ENCODE results near the gene P2RY13. TPM values are rescaled to one million over a fixed set of nuclear protein-coding genes. Genes with fewer than 3 reads are reported as not detected.

Gene P2RY13
- total RNA-seq, 2 donors from 2014 or later: not detected

- Mint-ChIP-seq H3K4me1 (peaks cover 35% of the 10 kb centered on the region), H3K9me3 (no peaks in the 10 kb centered on the region), H3K27me3 (ENCODE audit: insufficient read depth) (no peaks in the 10 kb centered on the region), H3K27ac (no peak overlapping the region), H3K4me3 (no peak overlapping the region), H3K36me3 (ENCODE audit: low read depth) (no peaks in the 10 kb centered on the region)
- no peaks in the 10 kb centered on the region for H3K9me3 ChIP-seq (ENCODE audit: control insufficient read depth, low read length)
- H3K27ac ChIP-seq (ENCODE audit: low read depth, low read length): no peak overlapping the region
- peaks cover 9% of the 10 kb centered on the region for H3K4me1 ChIP-seq (ENCODE audit: control insufficient read depth, insufficient read depth, low read length)
- no peak for DNase-seq
- TF ChIP-seq CTCF (conservative IDR thresholded peaks at IDR 0.05): no peak
- H3K27me3 ChIP-seq (ENCODE audit: control insufficient read depth, insufficient read depth, low read length, poor library complexity, severe bottlenecking): no peaks in the 10 kb centered on the region
- H3K9ac ChIP-seq (ENCODE audit: extremely low read depth, low read length, poor library complexity, severe bottlenecking): no peak overlapping the region
- no peak overlapping the region for H3K4me3 ChIP-seq (ENCODE audit: low read length)
- H3K36me3 ChIP-seq (ENCODE audit: control insufficient read depth, insufficient read depth, low read length): no peaks in the 10 kb centered on the region
- 92 to 96% methylated on average over 5 to 7 of the region's 7 CpGs for WGBS, 2 experiments (ENCODE audit: insufficient coverage in 1 of 2, insufficient read length in 1 of 2)
Observed at GRCh38 chr3:151318991-151319390, 10.4 kb downstream of the P2RY13 start.

DNA sequence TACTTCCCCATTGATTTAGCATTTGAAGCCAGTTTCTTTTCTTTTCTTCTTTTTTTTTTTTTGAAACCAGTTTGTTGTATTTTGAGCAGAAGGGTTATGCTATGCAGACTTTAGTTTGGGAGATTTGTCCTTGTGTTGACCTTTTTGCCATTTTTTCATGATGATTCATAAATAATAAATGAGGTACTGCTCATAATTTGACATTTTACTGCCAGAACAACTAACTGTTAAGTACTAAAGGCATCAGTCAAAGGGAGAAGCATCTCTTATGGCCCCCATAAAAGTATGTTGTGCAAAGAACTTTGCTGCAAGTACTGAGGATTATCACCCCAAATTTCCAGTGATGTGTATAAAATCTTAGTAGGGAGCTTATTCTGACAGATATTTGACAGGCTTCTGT lies 11.0 kb downstream of the P2RY13 start:
- H3K9me3 Mint-ChIP-seq: no peaks in the 10 kb centered on the region
- H3K9me3 ChIP-seq (ENCODE audit: control insufficient read depth, low read length): peaks cover 4% of the 10 kb centered on the region
- H3K4me3 Mint-ChIP-seq: no peak overlapping the region
- TF ChIP-seq CTCF (conservative IDR thresholded peaks at IDR 0.05): no peak
- H3K36me3 Mint-ChIP-seq (ENCODE audit: low read depth): no peaks in the 10 kb centered on the region
- no peak overlapping the region for H3K4me3 ChIP-seq (ENCODE audit: low read length)
- peak overlapping the region; percentile 26 for H3K27ac Mint-ChIP-seq
- DNase-seq: no peak
- H3K27me3 ChIP-seq (ENCODE audit: control insufficient read depth, insufficient read depth, low read length, poor library complexity, severe bottlenecking): no peaks in the 10 kb centered on the region
- peaks cover 35% of the 10 kb centered on the region for H3K4me1 Mint-ChIP-seq
- H3K27ac ChIP-seq (ENCODE audit: low read depth, low read length): no peak overlapping the region
- H3K27me3 Mint-ChIP-seq (ENCODE audit: insufficient read depth): no peaks in the 10 kb centered on the region
- no peak overlapping the region for H3K9ac ChIP-seq (ENCODE audit: extremely low read depth, low read length, poor library complexity, severe bottlenecking)
- no peaks in the 10 kb centered on the region for H3K36me3 ChIP-seq (ENCODE audit: control insufficient read depth, insufficient read depth, low read length)
- peaks cover 9% of the 10 kb centered on the region for H3K4me1 ChIP-seq (ENCODE audit: control insufficient read depth, insufficient read depth, low read length)

GRCh38 chr3:151316267-151316991 lies 12.9 kb downstream of the P2RY13 start, which contains the start of gene GPR87:
TSS of gene GPR87 (minus strand) at chr3:151316820. CDS start at chr3:151300100, 16,720 bp downstream.
- no peak for TF ChIP-seq CTCF (conservative IDR thresholded peaks at IDR 0.05)
- peak within 1 kb of the TSS; percentile 53 for H3K9ac ChIP-seq (ENCODE audit: extremely low read depth, low read length, poor library complexity, severe bottlenecking)
- Mint-ChIP-seq H3K9me3 (no peaks in the 10 kb centered on the region), H3K27me3 (ENCODE audit: insufficient read depth) (no peaks in the 10 kb centered on the region), H3K4me3 (no peak within 1 kb of the TSS), H3K27ac (peak within 1 kb of the TSS; percentile 30), H3K36me3 (ENCODE audit: low read depth) (no peaks in the 10 kb centered on the region), H3K4me1 (peaks cover 39% of the 10 kb centered on the region)
- no peaks in the 10 kb centered on the region for H3K36me3 ChIP-seq (ENCODE audit: control insufficient read depth, insufficient read depth, low read length)
- peaks cover 9% of the 10 kb centered on the region for H3K4me1 ChIP-seq (ENCODE audit: control insufficient read depth, insufficient read depth, low read length)
- DNase-seq: peak; percentile 58
- H3K27me3 ChIP-seq (ENCODE audit: control insufficient read depth, insufficient read depth, low read length, poor library complexity, severe bottlenecking): no peaks in the 10 kb centered on the region
- peak within 1 kb of the TSS; percentile 51 for H3K4me3 ChIP-seq (ENCODE audit: low read length)
- 81 to 100% methylated on average over 1 to 7 of the region's 7 CpGs for WGBS, 2 experiments (ENCODE audit: insufficient coverage in 1 of 2, insufficient read length in 1 of 2)
- H3K27ac ChIP-seq (ENCODE audit: low read depth, low read length): no peak within 1 kb of the TSS
- peaks cover 5% of the 10 kb centered on the region for H3K9me3 ChIP-seq (ENCODE audit: control insufficient read depth, low read length)

Measured in endodermal cell (in vitro differentiated cells).